Osteoblast (primary cell): Measurements from ENCODE around the gene HMOX2. TPM values are rescaled to one million over a fixed set of nuclear protein-coding genes. Genes with fewer than 3 reads are reported as not detected.

ENCODE experiments used
- DNase-seq: peaks from one replicate; pipeline ENCODE4 v3.0.0; 2011; ENCODE audit warnings: low spot score, mixed read lengths; ENCODE audit not compliant: insufficient read length; ENCODE audit errors: missing footprints
- H2AFZ ChIP-seq: 2 replicates; pipeline ENCODE4 v1.6.0; 2011; ENCODE audit warnings: mild to moderate bottlenecking, low read length
- H3K27ac ChIP-seq: 2 replicates; pipeline ENCODE4 v1.5.1; 2011; ENCODE audit warnings: mild to moderate bottlenecking, low read depth, low read length, moderate library complexity
- H3K27me3 ChIP-seq: 2 replicates; pipeline ENCODE4 v1.6.0; 2012; ENCODE audit warnings: mild to moderate bottlenecking, control low read depth, inconsistent platforms, low read length, moderate library complexity; ENCODE audit not compliant: insufficient read depth
- H3K36me3 ChIP-seq: 2 replicates; pipeline ENCODE4 v1.5.1; 2011; ENCODE audit warnings: mild to moderate bottlenecking, low read length, control low read depth, moderate library complexity; ENCODE audit not compliant: insufficient read depth
- H3K4me1 ChIP-seq: 2 replicates; pipeline ENCODE4 v1.5.1; 2011; ENCODE audit warnings: mild to moderate bottlenecking, low read length, control low read depth, moderate library complexity; ENCODE audit not compliant: insufficient read depth
- H3K4me2 ChIP-seq: 2 replicates; pipeline ENCODE4 v1.6.0; 2011; ENCODE audit warnings: mild to moderate bottlenecking, low read length; ENCODE audit not compliant: insufficient read depth
- H3K4me3 ChIP-seq: fragments of 200-600 bp; sonication (generic); 3 replicates; pipeline ENCODE4 v1.5.1; 2012; ENCODE audit warnings: mild to moderate bottlenecking, low read length, inconsistent platforms; ENCODE audit not compliant: insufficient read depth
- H3K79me2 ChIP-seq: 2 replicates; pipeline ENCODE4 v1.6.0; 2012; ENCODE audit warnings: mild to moderate bottlenecking, low read length, control low read depth, inconsistent platforms; ENCODE audit not compliant: insufficient read depth
- H3K9me3 ChIP-seq: 2 replicates; pipeline ENCODE4 v1.5.1; 2011; ENCODE audit warnings: low read depth, low read length, control low read depth
- H4K20me1 ChIP-seq: 2 replicates; pipeline ENCODE4 v1.6.0; 2012; ENCODE audit warnings: mild to moderate bottlenecking, low read length, control low read depth; ENCODE audit not compliant: insufficient read depth
- total RNA-seq: library from RNA; depleted of rRNA; stranded (reverse); fragments of >200 nt; gene quantifications from 2 replicates; pipeline ENCODE4 v1.2.3, GENCODE V29; 2012
- TF ChIP-seq, protein P1 (sequence below): IDR thresholded peaks from 2 replicates; pipeline ENCODE4 v1.5.1; 2011; ENCODE audit warnings: mild to moderate bottlenecking, low read depth, low read length, moderate library complexity; ENCODE audit errors: extremely low read depth

HMOX2 gene
- total RNA-seq, 1 donor: 39.4 TPM

DNA sequence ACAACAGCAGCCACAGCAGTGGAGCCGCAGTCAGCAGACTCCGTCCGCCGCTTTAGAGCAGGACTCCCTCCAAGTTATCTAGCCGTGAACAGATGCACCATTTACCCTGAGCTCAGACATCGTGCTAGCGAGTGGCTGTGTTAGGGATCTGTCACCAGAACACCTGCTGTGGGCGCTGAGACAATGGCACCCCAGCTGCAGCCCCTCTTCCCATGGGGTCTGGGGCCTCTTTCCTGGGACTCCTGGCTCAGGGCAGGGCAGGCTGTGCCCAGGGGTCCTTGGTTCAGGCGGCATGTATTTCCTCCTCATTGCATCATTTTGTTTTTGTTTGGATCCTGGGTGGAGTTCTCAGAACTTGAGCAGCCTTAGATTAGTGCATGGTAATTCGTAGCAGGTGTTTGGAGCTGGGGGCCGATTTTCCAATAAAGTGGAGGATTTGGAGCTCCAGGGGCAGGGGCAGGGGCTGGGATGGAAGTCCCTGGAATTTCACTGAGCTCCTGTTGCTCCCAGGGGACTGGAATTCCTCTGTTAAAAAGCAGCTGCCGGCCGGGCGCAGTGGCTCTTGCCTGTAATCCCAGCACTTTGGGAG is 25.2 kb upstream of the HMOX2 start:
- Histone ChIP-seq H3K79me2 (no peaks in the 10 kb centered on the region), H3K4me2 (no peak overlapping the region), H3K4me1 (no peaks in the 10 kb centered on the region), H3K36me3 (peaks cover 66% of the 10 kb centered on the region), H2AFZ (no peak overlapping the region), H3K27ac (no peak overlapping the region), H3K9me3 (no peaks in the 10 kb centered on the region), H3K27me3 (no peaks in the 10 kb centered on the region), H3K4me3 (no peak overlapping the region), H4K20me1 (peaks cover 20% of the 10 kb centered on the region)
- TF ChIP-seq, protein P1, sequence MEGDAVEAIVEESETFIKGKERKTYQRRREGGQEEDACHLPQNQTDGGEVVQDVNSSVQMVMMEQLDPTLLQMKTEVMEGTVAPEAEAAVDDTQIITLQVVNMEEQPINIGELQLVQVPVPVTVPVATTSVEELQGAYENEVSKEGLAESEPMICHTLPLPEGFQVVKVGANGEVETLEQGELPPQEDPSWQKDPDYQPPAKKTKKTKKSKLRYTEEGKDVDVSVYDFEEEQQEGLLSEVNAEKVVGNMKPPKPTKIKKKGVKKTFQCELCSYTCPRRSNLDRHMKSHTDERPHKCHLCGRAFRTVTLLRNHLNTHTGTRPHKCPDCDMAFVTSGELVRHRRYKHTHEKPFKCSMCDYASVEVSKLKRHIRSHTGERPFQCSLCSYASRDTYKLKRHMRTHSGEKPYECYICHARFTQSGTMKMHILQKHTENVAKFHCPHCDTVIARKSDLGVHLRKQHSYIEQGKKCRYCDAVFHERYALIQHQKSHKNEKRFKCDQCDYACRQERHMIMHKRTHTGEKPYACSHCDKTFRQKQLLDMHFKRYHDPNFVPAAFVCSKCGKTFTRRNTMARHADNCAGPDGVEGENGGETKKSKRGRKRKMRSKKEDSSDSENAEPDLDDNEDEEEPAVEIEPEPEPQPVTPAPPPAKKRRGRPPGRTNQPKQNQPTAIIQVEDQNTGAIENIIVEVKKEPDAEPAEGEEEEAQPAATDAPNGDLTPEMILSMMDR: no peak
- no peak for DNase-seq

DNA sequence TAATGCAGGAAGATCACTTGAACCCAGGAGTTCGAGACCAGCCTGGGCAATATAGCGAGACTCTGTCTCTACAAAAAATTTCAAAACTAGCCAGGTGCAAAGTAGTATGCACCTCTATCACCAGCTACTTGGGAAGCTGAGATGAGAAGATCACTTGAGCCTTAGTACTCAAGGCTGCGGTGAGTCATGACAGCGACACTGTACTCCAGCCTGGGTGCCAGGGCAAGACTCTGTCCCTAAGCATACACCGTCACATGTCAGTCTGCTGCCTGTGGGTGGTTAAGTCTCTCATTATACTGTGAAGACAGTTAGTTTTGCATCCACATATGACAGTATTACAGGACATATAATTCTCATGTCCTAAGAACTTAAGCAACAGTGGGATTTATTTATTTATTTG is 23.5 kb upstream of the HMOX2 start:
- peaks cover 67% of the 10 kb centered on the region for H3K36me3 ChIP-seq
- H3K79me2 ChIP-seq: no peaks in the 10 kb centered on the region
- no peaks in the 10 kb centered on the region for H3K27me3 ChIP-seq
- no peak overlapping the region for H2AFZ ChIP-seq
- H3K4me2 ChIP-seq: no peak overlapping the region
- peaks cover 20% of the 10 kb centered on the region for H4K20me1 ChIP-seq
- TF ChIP-seq, protein P1: no peak
- DNase-seq: no peak
- no peaks in the 10 kb centered on the region for H3K4me1 ChIP-seq
- H3K9me3 ChIP-seq: no peaks in the 10 kb centered on the region
- H3K4me3 ChIP-seq: no peak overlapping the region
- no peak overlapping the region for H3K27ac ChIP-seq

DNA sequence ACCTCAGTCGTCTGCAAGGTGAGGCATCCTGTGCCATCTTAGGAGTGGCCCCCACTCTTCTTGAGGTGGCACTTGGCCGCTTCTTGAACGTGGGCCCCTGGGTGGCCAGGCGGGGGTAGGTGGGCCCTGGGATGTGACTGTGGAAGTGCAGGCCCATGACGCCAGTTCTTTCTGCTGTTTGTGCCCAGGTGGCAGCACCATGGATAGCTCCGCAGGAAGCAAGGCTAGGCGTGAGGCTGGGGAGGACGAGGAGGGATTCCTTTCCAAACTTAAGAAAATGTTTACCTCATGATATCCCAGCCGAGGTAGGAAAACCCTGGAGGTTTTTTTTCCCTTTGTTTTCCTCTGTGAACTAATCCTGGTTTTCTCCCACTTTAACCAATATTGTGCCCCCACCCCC is 21.6 kb upstream of the HMOX2 start:
- Histone ChIP-seq H2AFZ (no peak overlapping the region), H3K4me3 (no peak overlapping the region), H4K20me1 (peaks cover 26% of the 10 kb centered on the region), H3K36me3 (peaks cover 57% of the 10 kb centered on the region), H3K27ac (no peak overlapping the region), H3K27me3 (no peaks in the 10 kb centered on the region), H3K4me1 (peaks cover 8% of the 10 kb centered on the region), H3K79me2 (no peaks in the 10 kb centered on the region), H3K9me3 (no peaks in the 10 kb centered on the region), H3K4me2 (no peak overlapping the region)
- TF ChIP-seq, protein P1: no peak
- DNase-seq: no peak

DNA sequence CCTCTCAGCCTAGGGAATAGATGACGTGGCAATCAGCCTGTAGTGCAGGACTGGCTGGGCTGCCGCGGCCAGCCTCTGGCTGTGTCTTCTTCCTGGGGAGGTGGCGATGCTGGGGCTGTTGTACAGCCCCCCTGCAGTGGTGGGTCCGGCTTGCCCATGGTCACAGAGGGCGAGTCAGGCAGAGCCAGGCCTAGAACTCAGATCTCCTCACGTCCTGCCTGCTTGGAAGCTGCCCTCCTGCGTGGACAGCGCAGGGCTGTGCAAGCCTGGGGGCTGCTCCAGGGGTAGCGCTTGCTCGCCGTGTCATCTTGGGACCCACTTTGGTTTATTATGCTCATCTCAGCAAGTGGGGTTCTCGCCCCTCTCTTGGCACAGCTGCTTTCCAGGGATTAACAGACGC is 21.1 kb upstream of the HMOX2 start:
- Histone ChIP-seq H3K27me3 (no peaks in the 10 kb centered on the region), H3K36me3 (peaks cover 54% of the 10 kb centered on the region), H3K4me3 (no peak overlapping the region), H4K20me1 (peaks cover 26% of the 10 kb centered on the region), H3K79me2 (no peaks in the 10 kb centered on the region), H3K4me2 (no peak overlapping the region), H3K9me3 (no peaks in the 10 kb centered on the region), H2AFZ (no peak overlapping the region), H3K4me1 (peaks cover 8% of the 10 kb centered on the region), H3K27ac (no peak overlapping the region)
- TF ChIP-seq, protein P1: no peak
- no peak for DNase-seq
